HEK293 (cell line): ENCODE measurements around the gene STOML1.

Source experiments
- MZF1 ChIP-seq: fragments of 450-650 bp; formaldehyde crosslinking; IDR thresholded peaks from 2 replicates; pipeline ENCODE4 v1.5.1; 2017; ENCODE audit warnings: missing biosample characterization, missing genetic modification characterization, borderline replicate concordance
- TF ChIP-seq, protein P1 (sequence below): fragments of 450-650 bp; formaldehyde crosslinking; IDR thresholded peaks from 2 replicates; pipeline ENCODE4 v1.5.1; 2016; ENCODE audit warnings: missing biosample characterization, missing genetic modification characterization

- TF ChIP-seq, protein P1, sequence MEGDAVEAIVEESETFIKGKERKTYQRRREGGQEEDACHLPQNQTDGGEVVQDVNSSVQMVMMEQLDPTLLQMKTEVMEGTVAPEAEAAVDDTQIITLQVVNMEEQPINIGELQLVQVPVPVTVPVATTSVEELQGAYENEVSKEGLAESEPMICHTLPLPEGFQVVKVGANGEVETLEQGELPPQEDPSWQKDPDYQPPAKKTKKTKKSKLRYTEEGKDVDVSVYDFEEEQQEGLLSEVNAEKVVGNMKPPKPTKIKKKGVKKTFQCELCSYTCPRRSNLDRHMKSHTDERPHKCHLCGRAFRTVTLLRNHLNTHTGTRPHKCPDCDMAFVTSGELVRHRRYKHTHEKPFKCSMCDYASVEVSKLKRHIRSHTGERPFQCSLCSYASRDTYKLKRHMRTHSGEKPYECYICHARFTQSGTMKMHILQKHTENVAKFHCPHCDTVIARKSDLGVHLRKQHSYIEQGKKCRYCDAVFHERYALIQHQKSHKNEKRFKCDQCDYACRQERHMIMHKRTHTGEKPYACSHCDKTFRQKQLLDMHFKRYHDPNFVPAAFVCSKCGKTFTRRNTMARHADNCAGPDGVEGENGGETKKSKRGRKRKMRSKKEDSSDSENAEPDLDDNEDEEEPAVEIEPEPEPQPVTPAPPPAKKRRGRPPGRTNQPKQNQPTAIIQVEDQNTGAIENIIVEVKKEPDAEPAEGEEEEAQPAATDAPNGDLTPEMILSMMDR (tag by site-specific recombination): no peak
- no peak for TF ChIP-seq MZF1 (tag by site-specific recombination)
These were observed 32.6 kb upstream of the STOML1 start for GRCh38 chr15:74024687-74025086.
